IPS-18a (cell line): ENCODE data around the gene SLC6A3.
"Not testable (repeated sequence)": the region's sequence is repeated elsewhere in the genome, so short reads cannot be mapped to it uniquely, and the experiment has no call there.

Experiments used
- H3K27ac ChIP-seq: one replicate; pipeline ENCODE4 v1.5.1; 2013; ENCODE audit warnings: low read length
- H3K27me3 ChIP-seq: one replicate; pipeline ENCODE4 v1.6.1; 2013; ENCODE audit warnings: mild to moderate bottlenecking, low read length; ENCODE audit not compliant: control insufficient read depth, insufficient read depth
- H3K36me3 ChIP-seq: one replicate; pipeline ENCODE4 v1.6.1; 2013; ENCODE audit warnings: low read depth, low read length; ENCODE audit not compliant: control insufficient read depth
- H3K4me1 ChIP-seq: one replicate; pipeline ENCODE4 v1.6.1; 2013; ENCODE audit warnings: low read depth, low read length; ENCODE audit not compliant: control insufficient read depth
- H3K4me3 ChIP-seq: one replicate; pipeline ENCODE4 v1.5.1; 2013; ENCODE audit warnings: low read length
- H3K9ac ChIP-seq: one replicate; pipeline ENCODE4 v1.6.1; 2013; ENCODE audit warnings: mild to moderate bottlenecking, low read length, moderate library complexity
- H3K9me3 ChIP-seq: one replicate; pipeline ENCODE4 v1.6.1; 2013; ENCODE audit warnings: low read depth, low read length; ENCODE audit not compliant: control insufficient read depth

Gene SLC6A3

GRCh38 chr5:1432296-1432695, 12.9 kb downstream of the SLC6A3 start:
- H3K27ac ChIP-seq: no peak overlapping the region
- H3K27me3 ChIP-seq: no peaks in the 10 kb centered on the region
- peaks cover 5% of the 10 kb centered on the region for H3K9me3 ChIP-seq
- H3K4me3 ChIP-seq: no peak overlapping the region
- no peaks in the 10 kb centered on the region for H3K36me3 ChIP-seq
- no peaks in the 10 kb centered on the region for H3K4me1 ChIP-seq
- no peak overlapping the region for H3K9ac ChIP-seq

- Histone ChIP-seq H3K27ac (no peak overlapping the region), H3K9ac (no peak overlapping the region), H3K9me3 (peaks cover 5% of the 10 kb centered on the region), H3K36me3 (no peaks in the 10 kb centered on the region), H3K27me3 (no peaks in the 10 kb centered on the region), H3K4me3 (no peak overlapping the region), H3K4me1 (no peaks in the 10 kb centered on the region)
These were observed 13.3 kb downstream of the SLC6A3 start for GRCh38 chr5:1431896-1432295.

GRCh38 chr5:1431021-1431811, 14.0 kb downstream of the SLC6A3 start:
- H3K4me1 ChIP-seq: no peaks in the 10 kb centered on the region
- no peaks in the 10 kb centered on the region for H3K27me3 ChIP-seq
- no peak overlapping the region for H3K9ac ChIP-seq
- H3K9me3 ChIP-seq: peaks cover 5% of the 10 kb centered on the region
- H3K4me3 ChIP-seq: no peak overlapping the region
- no peak overlapping the region for H3K27ac ChIP-seq
- no peaks in the 10 kb centered on the region for H3K36me3 ChIP-seq

- peaks cover 5% of the 10 kb centered on the region for H3K9me3 ChIP-seq
- H3K27ac ChIP-seq: no peak overlapping the region
- H3K36me3 ChIP-seq: no peaks in the 10 kb centered on the region
- no peak overlapping the region for H3K9ac ChIP-seq
- H3K4me3 ChIP-seq: no peak overlapping the region
- no peaks in the 10 kb centered on the region for H3K27me3 ChIP-seq
- no peaks in the 10 kb centered on the region for H3K4me1 ChIP-seq
These were observed 15.0 kb downstream of the SLC6A3 start for GRCh38 chr5:1430121-1430795.

- Histone ChIP-seq H3K36me3 (no peaks in the 10 kb centered on the region), H3K27me3 (no peaks in the 10 kb centered on the region), H3K9me3 (peaks cover 5% of the 10 kb centered on the region), H3K27ac (no peak overlapping the region), H3K4me3 (no peak overlapping the region), H3K4me1 (no peaks in the 10 kb centered on the region), H3K9ac (no peak overlapping the region)
These were observed 15.7 kb downstream of the SLC6A3 start for GRCh38 chr5:1429496-1429895.

GRCh38 chr5:1429066-1429465, 16.2 kb downstream of the SLC6A3 start:
- no peak overlapping the region for H3K27ac ChIP-seq
- H3K9ac ChIP-seq: no peak overlapping the region
- H3K9me3 ChIP-seq: peaks cover 5% of the 10 kb centered on the region
- H3K4me3 ChIP-seq: no peak overlapping the region
- H3K27me3 ChIP-seq: no peaks in the 10 kb centered on the region
- H3K4me1 ChIP-seq: no peaks in the 10 kb centered on the region
- H3K36me3 ChIP-seq: no peaks in the 10 kb centered on the region

- Histone ChIP-seq H3K36me3 (no peaks in the 10 kb centered on the region), H3K9me3 (peaks cover 5% of the 10 kb centered on the region), H3K27ac (no peak overlapping the region), H3K4me3 (no peak overlapping the region), H3K4me1 (no peaks in the 10 kb centered on the region), H3K9ac (no peak overlapping the region), H3K27me3 (no peaks in the 10 kb centered on the region)
These were observed 17.1 kb downstream of the SLC6A3 start for GRCh38 chr5:1428107-1428506.

- Histone ChIP-seq H3K9ac (no peak overlapping the region), H3K4me3 (no peak overlapping the region), H3K36me3 (no peaks in the 10 kb centered on the region), H3K27ac (no peak overlapping the region), H3K4me1 (no peaks in the 10 kb centered on the region), H3K27me3 (no peaks in the 10 kb centered on the region), H3K9me3 (peaks cover 5% of the 10 kb centered on the region)
These were observed 20.5 kb downstream of the SLC6A3 start for GRCh38 chr5:1424716-1425115.

GRCh38 chr5:1423901-1424603, 21.2 kb downstream of the SLC6A3 start:
- no peak overlapping the region for H3K27ac ChIP-seq
- no peak overlapping the region for H3K4me3 ChIP-seq
- H3K27me3 ChIP-seq: no peaks in the 10 kb centered on the region
- H3K9me3 ChIP-seq: peaks cover 5% of the 10 kb centered on the region
- H3K36me3 ChIP-seq: no peaks in the 10 kb centered on the region
- no peak overlapping the region for H3K9ac ChIP-seq
- H3K4me1 ChIP-seq: no peaks in the 10 kb centered on the region

- H3K27me3 ChIP-seq, H3K4me3 ChIP-seq, H3K9ac ChIP-seq, H3K4me1 ChIP-seq, H3K36me3 ChIP-seq, H3K27ac ChIP-seq, H3K9me3 ChIP-seq: not testable (repeated sequence)
These were observed 22.7 kb downstream of the SLC6A3 start for GRCh38 chr5:1422522-1422921.

GRCh38 chr5:1421521-1422341, 23.5 kb downstream of the SLC6A3 start:
- no peaks in the 10 kb centered on the region for H3K4me1 ChIP-seq
- no peak overlapping the region for H3K9ac ChIP-seq
- H3K27ac ChIP-seq: no peak overlapping the region
- no peaks in the 10 kb centered on the region for H3K9me3 ChIP-seq
- no peaks in the 10 kb centered on the region for H3K36me3 ChIP-seq
- no peak overlapping the region for H3K4me3 ChIP-seq
- no peaks in the 10 kb centered on the region for H3K27me3 ChIP-seq
